HG02642 (cell line): Measurements from ENCODE around the gene PRR18.
A peak's percentile ranks its signal among the peaks of the same experiment; 100 is the strongest.

Source experiments
- ATAC-seq: cut with Tn5 transposase; IDR thresholded peaks from one replicate; pipeline ENCODE4 v1.9.1; 2021; ENCODE audit warnings: mild to moderate bottlenecking; ENCODE audit not compliant: unreplicated experiment, poor library complexity

The PRR18 gene

DNA sequence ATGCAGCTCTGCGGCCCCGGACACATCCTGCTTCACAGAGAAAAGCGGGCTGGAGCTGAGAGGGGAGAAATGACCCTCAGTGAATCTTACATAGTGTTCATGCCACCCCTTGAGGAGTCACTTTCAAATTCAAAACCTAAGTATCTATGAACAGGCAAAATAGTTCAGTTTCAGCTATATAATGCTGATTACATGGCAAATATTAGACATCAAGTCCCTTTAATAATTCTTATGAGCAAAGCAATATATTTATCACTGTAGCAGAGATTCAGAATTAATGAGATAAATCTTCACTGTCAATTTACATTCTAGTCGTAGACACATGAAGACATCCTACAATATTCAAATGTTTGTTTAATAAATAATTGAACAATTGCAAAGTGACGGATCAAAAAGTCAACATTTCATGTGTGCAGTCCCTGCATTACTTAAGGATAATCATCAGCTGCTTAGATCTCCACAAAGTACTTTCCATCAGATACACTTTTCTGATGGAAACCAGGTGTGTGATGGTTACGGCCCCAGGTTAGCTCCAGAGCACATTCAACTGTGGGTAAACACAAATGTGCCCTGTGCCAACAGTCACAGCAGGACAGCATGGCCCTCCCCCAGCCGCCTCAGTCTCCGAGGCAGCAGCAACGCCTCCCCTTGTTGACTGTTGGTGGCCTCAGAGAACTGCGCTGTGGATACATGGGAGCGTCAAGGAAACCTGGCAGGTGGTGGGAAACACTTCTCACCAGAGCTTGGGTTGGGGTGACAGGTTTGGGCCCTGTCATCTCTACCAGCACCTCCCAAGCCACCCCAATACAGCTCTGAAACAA lies 787 bp upstream of the PRR18 start:
- no peak for ATAC-seq

DNA sequence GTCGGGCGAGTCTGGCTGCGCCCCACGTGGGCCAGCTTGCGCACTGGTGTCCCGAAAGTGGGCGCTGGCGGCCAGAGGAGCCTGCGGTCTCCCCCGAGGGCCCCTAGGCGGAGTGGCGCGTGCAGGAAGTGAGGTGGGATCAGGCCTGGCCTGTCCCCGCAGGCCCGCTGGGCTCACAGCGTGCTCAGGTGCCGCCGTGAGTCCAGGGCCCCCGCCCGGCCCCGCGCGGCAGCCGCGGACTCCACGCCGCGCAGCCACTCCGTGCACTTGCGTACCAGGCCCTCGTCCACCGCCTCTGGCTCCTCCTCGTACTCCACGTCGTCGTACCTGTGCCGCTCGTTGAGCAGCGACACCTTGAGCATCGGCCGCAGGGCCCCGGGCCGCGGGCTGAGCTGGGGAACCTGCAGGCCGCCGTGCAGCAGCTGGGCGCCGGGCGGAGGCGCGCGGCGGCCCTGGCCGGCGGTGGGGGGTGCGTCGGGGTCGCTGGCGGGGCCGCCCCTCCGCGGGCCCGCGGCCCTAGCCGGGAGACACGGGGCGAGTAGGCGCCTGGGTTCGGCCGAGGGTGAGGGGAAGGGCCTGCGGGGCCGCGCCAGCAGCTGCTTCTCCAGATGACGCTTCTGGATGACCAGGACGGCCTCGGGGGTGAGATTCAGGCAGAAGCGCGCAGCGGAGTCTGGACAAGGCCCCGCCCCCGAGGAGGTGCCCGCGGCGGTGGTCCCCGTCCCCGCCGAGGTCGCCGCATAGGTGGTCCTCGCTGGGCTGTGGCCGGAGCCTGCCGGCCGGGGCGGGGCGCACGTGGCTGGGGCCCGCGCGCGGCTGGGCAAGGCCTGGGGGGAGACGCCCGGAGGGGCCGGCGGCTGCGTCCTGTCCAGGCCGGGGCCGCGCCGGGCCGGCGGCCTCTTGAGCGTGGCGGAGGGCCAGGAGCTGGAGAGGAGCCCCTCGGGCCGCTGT lies 835 bp downstream of the PRR18 start:
- ATAC-seq: peak; percentile 40

GRCh38 chr6:166306378-166307081 lies 1.7 kb downstream of the PRR18 start:
- ATAC-seq: no peak

- ATAC-seq: no peak
Observed at GRCh38 chr6:166305562-166306117, 2.6 kb downstream of the PRR18 start.

GRCh38 chr6:166304106-166304505 lies 4.1 kb downstream of the PRR18 start:
- ATAC-seq: no peak

DNA sequence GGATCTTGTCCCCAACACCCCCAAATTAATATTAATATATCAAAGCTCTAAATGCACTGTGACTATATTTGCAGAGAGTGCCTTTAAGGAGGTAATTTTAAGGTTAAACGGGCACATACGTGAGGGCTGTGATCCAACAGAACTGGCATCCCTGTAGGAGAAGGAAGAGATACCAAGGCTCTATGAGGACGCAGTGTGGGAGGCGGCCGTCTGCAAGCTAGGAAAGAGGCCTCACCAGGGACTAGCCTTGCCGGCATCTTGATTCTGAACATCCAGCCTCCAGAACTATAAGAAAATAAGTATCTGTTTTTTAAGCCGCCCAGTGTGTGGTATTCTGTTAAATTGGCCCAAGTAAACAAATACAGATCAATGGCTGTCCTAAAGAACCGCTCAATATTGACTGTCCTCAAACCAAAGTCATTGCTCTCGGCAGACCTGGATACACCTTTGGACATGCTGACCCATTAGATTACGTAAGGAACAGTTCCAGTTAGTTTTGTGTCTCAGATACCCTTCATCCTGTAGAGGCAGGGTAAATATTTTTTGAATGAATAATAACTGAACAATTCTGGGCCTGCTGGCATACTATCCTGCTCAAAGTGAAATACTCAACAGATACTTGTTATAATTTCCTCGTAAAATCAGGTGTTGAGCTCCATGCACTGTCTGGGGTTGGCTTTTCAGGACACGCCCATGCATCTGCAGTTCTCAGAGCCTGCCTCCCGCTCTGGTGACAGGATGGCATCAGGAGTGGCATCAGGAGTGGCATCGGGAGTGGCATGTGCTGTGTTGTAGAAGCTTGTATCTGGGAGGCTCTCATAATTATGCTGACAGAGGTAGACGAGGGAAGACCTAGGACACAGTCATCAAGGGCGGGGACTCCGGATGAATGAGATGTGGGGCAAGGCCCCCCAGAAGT lies 6.3 kb downstream of the PRR18 start:
- no peak for ATAC-seq

- no peak for ATAC-seq
Observed at GRCh38 chr6:166300357-166300987, 7.7 kb downstream of the PRR18 start.

DNA sequence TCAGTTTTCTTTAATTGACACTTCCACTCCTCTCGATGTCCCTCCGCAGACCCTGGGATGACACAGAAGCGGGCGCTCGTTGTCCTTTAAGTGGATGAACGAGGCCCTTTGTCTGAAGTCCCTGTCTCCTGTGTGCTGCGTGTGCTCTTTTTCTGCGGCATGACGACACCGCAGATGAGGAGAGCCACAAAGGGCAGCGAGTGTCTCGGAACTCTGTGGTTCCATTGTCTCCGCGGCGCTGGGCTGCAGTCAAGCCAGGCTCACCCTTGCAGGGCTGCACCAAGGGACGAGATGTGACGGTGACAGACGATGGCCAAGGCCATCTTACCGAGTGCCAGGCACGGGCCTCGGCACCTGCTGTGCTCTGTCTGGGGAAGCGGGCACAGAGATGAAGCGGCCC lies 10.6 kb downstream of the PRR18 start:
- no peak for ATAC-seq

GRCh38 chr6:166296035-166296883 lies 11.9 kb downstream of the PRR18 start:
- ATAC-seq: no peak

- ATAC-seq: no peak
Observed at GRCh38 chr6:166293731-166294584, 14.2 kb downstream of the PRR18 start.

GRCh38 chr6:166289207-166290060 lies 18.8 kb downstream of the PRR18 start:
- no peak for ATAC-seq

- peak; percentile 95 for ATAC-seq
Observed at GRCh38 chr6:166286839-166287271, 21.3 kb downstream of the PRR18 start.

GRCh38 chr6:166285233-166285632 lies 23.0 kb downstream of the PRR18 start:
- no peak for ATAC-seq

- ATAC-seq: no peak
Observed at GRCh38 chr6:166284640-166285039, 23.6 kb downstream of the PRR18 start.

DNA sequence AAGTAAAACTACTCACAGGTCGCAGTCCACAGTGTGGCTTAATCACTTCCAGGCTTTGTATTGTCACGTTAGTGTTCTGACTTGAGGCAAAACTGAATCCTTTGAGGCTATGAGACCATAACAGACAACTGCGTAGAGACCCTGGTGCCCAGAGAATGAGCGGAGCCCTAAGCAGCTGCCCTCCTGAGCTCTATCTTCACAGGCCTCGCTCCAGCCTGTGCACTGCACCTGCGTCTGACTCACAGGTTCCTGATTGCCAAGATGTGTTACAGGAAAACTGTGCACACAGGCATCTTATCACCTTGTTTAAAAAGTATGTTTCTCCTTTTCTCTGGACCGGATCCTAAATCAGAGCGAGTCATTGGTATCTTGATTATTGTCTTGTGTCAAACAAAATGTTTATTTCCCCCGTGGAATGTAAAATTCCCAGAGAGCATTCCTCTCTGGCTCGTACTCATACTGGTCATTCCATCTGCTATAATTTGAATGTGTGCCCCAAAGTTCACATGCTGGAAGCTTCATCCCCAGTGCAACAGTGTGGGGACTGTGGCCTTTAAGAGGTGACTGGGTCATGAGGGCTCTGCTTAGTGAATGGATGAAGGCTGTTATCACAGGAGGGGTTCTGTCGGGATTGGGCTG lies 25.7 kb downstream of the PRR18 start:
- ATAC-seq: no peak

DNA sequence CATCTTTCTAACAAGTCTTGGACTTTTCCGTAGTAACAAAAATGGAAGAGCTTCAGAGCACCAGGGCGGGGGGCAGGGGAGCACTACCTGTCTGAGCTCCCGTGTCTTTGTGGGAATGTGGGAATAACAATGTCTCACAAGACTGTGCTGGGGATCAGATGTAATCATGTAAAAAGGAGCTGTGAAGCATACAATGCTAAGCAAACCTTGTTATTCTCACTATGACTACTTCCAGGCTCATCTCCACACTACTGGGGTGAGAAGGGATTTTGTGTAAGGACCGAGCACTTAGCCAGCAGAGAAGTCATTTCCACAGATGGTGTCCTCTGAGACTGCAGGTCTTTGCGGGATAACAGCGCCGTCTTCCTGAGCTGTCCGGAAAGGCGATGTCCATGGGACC lies 27.1 kb downstream of the PRR18 start:
- ATAC-seq: peak; percentile 50
